H9 (cell line): ENCODE data around the gene ATG7. TPM values are rescaled to one million over a fixed set of nuclear protein-coding genes. Genes with fewer than 3 reads are reported as not detected.

ENCODE experiments used
- DNase-seq: peaks from one replicate; pipeline ENCODE4 v3.0.0-alpha.2; 2017
- H2AFZ ChIP-seq: one replicate; pipeline ENCODE4 v1.6.1; 2013; ENCODE audit warnings: mild to moderate bottlenecking, low read length, control low read depth, moderate library complexity
- H2AK5ac ChIP-seq: 2 replicates; pipeline ENCODE4 v1.6.1; 2013; ENCODE audit warnings: low read length, control low read depth, mixed read lengths; ENCODE audit not compliant: insufficient read length
- H2BK120ac ChIP-seq: one replicate; pipeline ENCODE4 v1.6.1; 2013; ENCODE audit warnings: low read depth, mild to moderate bottlenecking, low read length, control low read depth, inconsistent platforms; ENCODE audit not compliant: poor library complexity, severe bottlenecking
- H2BK12ac ChIP-seq: 2 replicates; pipeline ENCODE4 v1.6.1; 2013; ENCODE audit warnings: low read length, control low read depth, mixed read lengths, low read depth; ENCODE audit not compliant: insufficient read length
- H2BK15ac ChIP-seq: 2 replicates; pipeline ENCODE4 v1.6.1; 2013; ENCODE audit warnings: low read depth, low read length, control low read depth
- H2BK20ac ChIP-seq: one replicate; pipeline ENCODE4 v1.6.1; 2013; ENCODE audit warnings: low read depth, mild to moderate bottlenecking, low read length, control low read depth, inconsistent platforms; ENCODE audit not compliant: poor library complexity, severe bottlenecking
- H2BK5ac ChIP-seq: 2 replicates; pipeline ENCODE4 v1.6.1; 2013; ENCODE audit warnings: low read length, control low read depth, mixed read lengths; ENCODE audit not compliant: insufficient read length
- H3K14ac ChIP-seq: 2 replicates; pipeline ENCODE4 v1.6.1; 2013; ENCODE audit warnings: low read length, control low read depth; ENCODE audit not compliant: insufficient read depth
- H3K18ac ChIP-seq: 2 replicates; pipeline ENCODE4 v1.6.1; 2013; ENCODE audit warnings: low read depth, mild to moderate bottlenecking, mixed read lengths, low read length, control low read depth; ENCODE audit not compliant: insufficient read length
- H3K23ac ChIP-seq: 2 replicates; pipeline ENCODE4 v1.6.1; 2013; ENCODE audit warnings: low read length, control low read depth, mixed read lengths, low read depth; ENCODE audit not compliant: insufficient read length
- H3K23me2 ChIP-seq: 2 replicates; pipeline ENCODE4 v1.6.1; 2013; ENCODE audit warnings: low read depth, mild to moderate bottlenecking, mixed read lengths, low read length, control low read depth; ENCODE audit not compliant: insufficient read length, poor library complexity, severe bottlenecking
- H3K27ac ChIP-seq: 2 replicates; pipeline ENCODE4 v1.5.1; 2013; ENCODE audit warnings: low read length, control low read depth, mixed read lengths, low read depth; ENCODE audit not compliant: insufficient read length
- H3K27me3 ChIP-seq: 2 replicates; pipeline ENCODE4 v1.6.1; 2013; ENCODE audit warnings: low read length, control low read depth, inconsistent platforms; ENCODE audit not compliant: insufficient read depth
- H3K4ac ChIP-seq: 2 replicates; pipeline ENCODE4 v1.6.1; 2013; ENCODE audit warnings: low read depth, mild to moderate bottlenecking, control low read depth, inconsistent platforms, low read length, moderate library complexity
- H3K4me1 ChIP-seq: 2 replicates; pipeline ENCODE4 v1.6.1; 2013; ENCODE audit warnings: low read length, control low read depth, inconsistent platforms; ENCODE audit not compliant: insufficient read depth
- H3K4me2 ChIP-seq: 2 replicates; pipeline ENCODE4 v1.6.1; 2013; ENCODE audit warnings: low read length, control low read depth, mixed read lengths; ENCODE audit not compliant: insufficient read length, insufficient read depth
- H3K56ac ChIP-seq: 2 replicates; pipeline ENCODE4 v1.6.1; 2013; ENCODE audit warnings: low read depth, mild to moderate bottlenecking, mixed read lengths, low read length, control low read depth; ENCODE audit not compliant: insufficient read length
- H3K79me1 ChIP-seq: 2 replicates; pipeline ENCODE4 v1.6.1; 2013; ENCODE audit warnings: low read depth, mild to moderate bottlenecking, moderate library complexity, low read length, control low read depth, inconsistent platforms; ENCODE audit not compliant: insufficient read depth, poor library complexity, severe bottlenecking
- H3K79me2 ChIP-seq: 2 replicates; pipeline ENCODE4 v1.6.1; 2013; ENCODE audit warnings: low read length, control low read depth, inconsistent platforms; ENCODE audit not compliant: insufficient read depth
- H3K9ac ChIP-seq: 2 replicates; pipeline ENCODE4 v1.6.1; 2013; ENCODE audit warnings: low read length, control low read depth, mixed read lengths; ENCODE audit not compliant: insufficient read length; ENCODE audit errors: extremely low read depth
- H3K9me3 ChIP-seq: one replicate; pipeline ENCODE4 v1.6.1; 2013; ENCODE audit warnings: low read depth, low read length, inconsistent platforms; ENCODE audit not compliant: control insufficient read depth
- H3T11ph ChIP-seq: one replicate; pipeline ENCODE4 v1.6.1; 2013; ENCODE audit warnings: mild to moderate bottlenecking, low read length, control low read depth, inconsistent platforms
- H4K20me1 ChIP-seq: one replicate; pipeline ENCODE4 v1.6.1; 2013; ENCODE audit not compliant: control insufficient read depth, insufficient read length, insufficient read depth
- H4K5ac ChIP-seq: 2 replicates; pipeline ENCODE4 v1.6.1; 2013; ENCODE audit warnings: low read depth, mild to moderate bottlenecking, mixed read lengths, low read length, control low read depth; ENCODE audit not compliant: insufficient read length
- H4K8ac ChIP-seq: replicated peaks from 2 replicates; pipeline ENCODE4 v1.6.1; 2013; ENCODE audit warnings: low read length, control low read depth, mixed read lengths, low read depth; ENCODE audit not compliant: insufficient read length
- H4K91ac ChIP-seq: 2 replicates; pipeline ENCODE4 v1.6.1; 2013; ENCODE audit warnings: low read depth, mild to moderate bottlenecking, moderate library complexity, mixed read lengths, low read length, control low read depth; ENCODE audit not compliant: insufficient read length
- H3K27ac Mint-ChIP-seq, 3 experiments: 2 replicates in 2 of 3; 3 replicates in 1 of 3; pipeline ENCODE4 v1.8.0; 2020 to 2021; ENCODE audit warnings: mixed read lengths in 3 of 3, mild to moderate bottlenecking in 1 of 3, moderate library complexity in 1 of 3
- H3K27me3 Mint-ChIP-seq: 2 replicates; pipeline ENCODE4 v1.8.0; 2021; ENCODE audit warnings: low read depth, mild to moderate bottlenecking, moderate library complexity, mixed read lengths
- H3K36me3 Mint-ChIP-seq, 3 experiments: 2 replicates in 2 of 3; 3 replicates in 1 of 3; pipeline ENCODE4 v1.8.0; 2020 to 2021; ENCODE audit warnings: low read depth in 3 of 3, mixed read lengths in 3 of 3; ENCODE audit not compliant: insufficient read depth in 1 of 3
- H3K4me1 Mint-ChIP-seq, 2 experiments: 2 replicates each; pipeline ENCODE4 v1.8.0; 2020; ENCODE audit warnings: mixed read lengths in 2 of 2
- H3K4me3 Mint-ChIP-seq, 2 experiments: 2 replicates in 1 of 2; 3 replicates in 1 of 2; pipeline ENCODE4 v1.8.0; 2020 to 2021; ENCODE audit warnings: mild to moderate bottlenecking in 2 of 2, mixed read lengths in 2 of 2, moderate library complexity in 1 of 2
- H3K9me3 Mint-ChIP-seq, 2 experiments: 2 replicates in 1 of 2; 3 replicates in 1 of 2; pipeline ENCODE4 v1.8.0; 2020; ENCODE audit warnings: mild to moderate bottlenecking in 2 of 2, mixed read lengths in 2 of 2, moderate library complexity in 1 of 2
- WGBS: extraction: QIAGEN DNeasy Blood & Tissue Kit; methylation state at CpG from one replicate; pipeline ENCODE4 v1.1.7; 2013; ENCODE audit warnings: missing lambda C conversion rate, low lambda C conversion rate, mixed read lengths; ENCODE audit not compliant: insufficient read length; ENCODE audit errors: extremely low coverage; 5-methylcytosine and 5-hydroxymethylcytosine counted together
- total RNA-seq: library from RNA; stranded (reverse); gene quantifications from 2 replicates; pipeline ENCODE4 v1.2.1, GENCODE V29; 2021
- TF ChIP-seq, protein P1 (sequence below): fragments of 200-600 bp; sonication (generic); conservative IDR thresholded peaks from 3 replicates; pipeline ENCODE4 v1.8.0; 2021; ENCODE audit warnings: antibody characterized with exemption, mild to moderate bottlenecking

The ATG7 gene
- total RNA-seq, 1 experiment from 2014 or later = 17.9 TPM

DNA sequence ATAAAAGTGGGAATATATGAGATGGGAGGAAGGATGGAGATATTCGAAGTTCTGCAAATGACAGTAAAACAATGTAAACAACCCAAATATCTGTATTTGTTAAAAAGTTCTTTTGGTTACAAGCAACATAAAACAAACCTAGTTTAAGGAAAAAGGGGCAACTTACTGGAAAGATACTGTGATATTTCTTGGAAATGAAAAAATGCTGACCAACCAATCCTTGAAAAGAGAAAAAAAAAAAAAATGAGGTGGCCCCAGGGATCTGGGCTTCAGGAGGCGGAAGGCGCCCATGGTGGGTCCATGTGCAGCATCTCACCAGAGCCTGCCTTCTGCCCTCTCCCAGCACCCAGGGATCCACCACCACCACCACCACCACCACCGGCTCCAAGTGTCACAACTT, 312.4 kb downstream of the ATG7 start:
- H3T11ph ChIP-seq = no peak overlapping the region
- H3K79me1 ChIP-seq = peaks cover 13% of the 10 kb centered on the region
- H3K9ac ChIP-seq = no peak overlapping the region
- H2AK5ac ChIP-seq = no peak overlapping the region
- no peak for DNase-seq
- no CpG with 5 or more reads among the region's 4 CpGs for WGBS
- peaks cover 7% of the 10 kb centered on the region for H3K23me2 ChIP-seq
- TF ChIP-seq, protein P1, sequence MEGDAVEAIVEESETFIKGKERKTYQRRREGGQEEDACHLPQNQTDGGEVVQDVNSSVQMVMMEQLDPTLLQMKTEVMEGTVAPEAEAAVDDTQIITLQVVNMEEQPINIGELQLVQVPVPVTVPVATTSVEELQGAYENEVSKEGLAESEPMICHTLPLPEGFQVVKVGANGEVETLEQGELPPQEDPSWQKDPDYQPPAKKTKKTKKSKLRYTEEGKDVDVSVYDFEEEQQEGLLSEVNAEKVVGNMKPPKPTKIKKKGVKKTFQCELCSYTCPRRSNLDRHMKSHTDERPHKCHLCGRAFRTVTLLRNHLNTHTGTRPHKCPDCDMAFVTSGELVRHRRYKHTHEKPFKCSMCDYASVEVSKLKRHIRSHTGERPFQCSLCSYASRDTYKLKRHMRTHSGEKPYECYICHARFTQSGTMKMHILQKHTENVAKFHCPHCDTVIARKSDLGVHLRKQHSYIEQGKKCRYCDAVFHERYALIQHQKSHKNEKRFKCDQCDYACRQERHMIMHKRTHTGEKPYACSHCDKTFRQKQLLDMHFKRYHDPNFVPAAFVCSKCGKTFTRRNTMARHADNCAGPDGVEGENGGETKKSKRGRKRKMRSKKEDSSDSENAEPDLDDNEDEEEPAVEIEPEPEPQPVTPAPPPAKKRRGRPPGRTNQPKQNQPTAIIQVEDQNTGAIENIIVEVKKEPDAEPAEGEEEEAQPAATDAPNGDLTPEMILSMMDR = no peak
- Mint-ChIP-seq H3K9me3 (no peaks in the 10 kb centered on the region), H3K4me3 (no peak overlapping the region), H3K27ac (peak overlapping the region in 2 of 3 experiments; percentile 11 to 24; a peak in 3 of 7 replicates), H3K36me3 (peaks cover 8 to 12% (median 10%) of the 10 kb centered on the region in 3 experiments), H3K27me3 (no peaks in the 10 kb centered on the region), H3K4me1 (peaks cover 56 to 59% of the 10 kb centered on the region in 2 experiments)
- no peak overlapping the region for H3K14ac ChIP-seq
- H2BK20ac ChIP-seq = no peak overlapping the region
- no peak overlapping the region for H4K8ac ChIP-seq
- no peak overlapping the region for H3K56ac ChIP-seq
- H3K18ac ChIP-seq = no peak overlapping the region
- no peak overlapping the region for H3K27ac ChIP-seq
- H3K23ac ChIP-seq = no peak overlapping the region
- H3K4me1 ChIP-seq = peaks cover 14% of the 10 kb centered on the region
- H3K79me2 ChIP-seq = peaks cover 27% of the 10 kb centered on the region; the same call in 1 of the 2 replicates
- no peak overlapping the region for H3K4me2 ChIP-seq
- no peaks in the 10 kb centered on the region for H4K20me1 ChIP-seq
- H2BK15ac ChIP-seq = no peak overlapping the region
- H3K9me3 ChIP-seq = no peaks in the 10 kb centered on the region
- no peak overlapping the region for H4K5ac ChIP-seq
- no peak overlapping the region for H2AFZ ChIP-seq
- no peak overlapping the region for H3K4ac ChIP-seq
- H2BK12ac ChIP-seq = no peak overlapping the region
- H3K27me3 ChIP-seq = no peaks in the 10 kb centered on the region
- no peak overlapping the region for H4K91ac ChIP-seq
- H2BK5ac ChIP-seq = no peak overlapping the region
- H2BK120ac ChIP-seq = no peak overlapping the region
